ENCODE results near the gene FAM193B.

DNA sequence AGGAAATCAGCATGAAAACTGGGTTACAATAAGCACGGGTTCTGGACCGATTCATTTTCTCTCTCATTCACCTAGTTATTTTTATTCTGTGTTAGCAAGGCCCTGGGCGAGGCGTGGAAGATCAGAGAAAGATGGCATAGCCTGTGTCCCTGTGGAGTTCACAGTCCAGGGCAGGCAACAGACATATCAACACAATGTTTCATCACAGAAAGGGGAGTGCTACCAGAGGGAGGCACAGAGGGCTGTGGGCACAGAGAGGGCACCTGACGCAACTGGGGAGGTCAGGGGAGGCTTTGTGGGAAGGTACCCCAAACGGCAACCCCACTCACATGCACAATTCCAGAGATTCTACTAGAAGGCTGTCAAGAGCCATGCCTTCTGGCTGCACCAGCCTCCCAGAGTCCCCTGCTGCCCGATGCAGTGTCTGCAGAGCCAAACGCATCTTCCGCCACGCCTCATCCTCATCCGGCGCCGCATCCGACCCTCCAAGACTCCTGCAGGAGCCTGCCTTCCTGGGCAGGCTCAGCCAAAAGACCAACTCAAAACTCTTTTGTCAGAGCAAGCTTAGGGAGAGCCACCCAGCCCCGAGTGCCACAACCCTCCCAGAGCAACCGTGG, 1.4 kb downstream of the FAM193B start:
- no peak for TF ChIP-seq GATA2 (IDR thresholded peaks at IDR 0.05; ENCODE audit: low read depth, low read length)
- TF ChIP-seq GATA3 (IDR thresholded peaks at IDR 0.05; ENCODE audit: low read depth, low read length), result no peak
